SH-SY5Y (cell line): ENCODE data around the gene SLC10A7.

Source experiments
- GATA2 ChIP-seq: IDR thresholded peaks from 2 replicates; pipeline ENCODE4 v1.6.1; 2011; ENCODE audit warnings: mild to moderate bottlenecking, low read depth, low read length
- GATA3 ChIP-seq: IDR thresholded peaks from 2 replicates; pipeline ENCODE4 v1.6.1; 2011; ENCODE audit warnings: low read depth, mild to moderate bottlenecking, low read length, moderate library complexity

GRCh38 chr4:146498291-146498690, 23.4 kb downstream of the SLC10A7 start:
- TF ChIP-seq GATA2, result no peak
- TF ChIP-seq GATA3, result no peak
